NCI-H187 (cell line): ENCODE data around the gene PALLD.

Experiments
- DNase-seq, 2 experiments: peaks; one replicate each; lab custom pipeline; 2025; lab: John Stamatoyannopoulos, UW

Gene PALLD

DNA sequence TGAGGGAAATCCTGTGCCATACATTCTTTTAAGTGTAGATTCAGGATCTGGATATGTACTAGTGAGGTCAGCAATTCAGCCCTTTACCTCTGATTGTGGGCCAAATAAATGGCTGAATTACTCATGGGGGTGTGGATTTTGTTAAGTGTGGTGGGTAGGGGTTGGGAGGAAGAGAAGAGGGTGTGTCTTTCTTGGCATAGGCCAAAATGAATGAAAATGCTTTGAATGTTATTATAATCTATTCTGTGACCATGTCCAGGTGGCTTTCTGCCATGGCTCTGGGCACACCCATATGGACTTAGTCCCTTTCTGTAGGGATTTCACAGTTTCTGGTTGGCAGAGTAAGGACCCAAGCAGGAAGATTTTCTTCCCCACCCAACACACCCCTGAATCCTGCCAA, 268.9 kb downstream of the PALLD start:
- no peak for DNase-seq

DNA sequence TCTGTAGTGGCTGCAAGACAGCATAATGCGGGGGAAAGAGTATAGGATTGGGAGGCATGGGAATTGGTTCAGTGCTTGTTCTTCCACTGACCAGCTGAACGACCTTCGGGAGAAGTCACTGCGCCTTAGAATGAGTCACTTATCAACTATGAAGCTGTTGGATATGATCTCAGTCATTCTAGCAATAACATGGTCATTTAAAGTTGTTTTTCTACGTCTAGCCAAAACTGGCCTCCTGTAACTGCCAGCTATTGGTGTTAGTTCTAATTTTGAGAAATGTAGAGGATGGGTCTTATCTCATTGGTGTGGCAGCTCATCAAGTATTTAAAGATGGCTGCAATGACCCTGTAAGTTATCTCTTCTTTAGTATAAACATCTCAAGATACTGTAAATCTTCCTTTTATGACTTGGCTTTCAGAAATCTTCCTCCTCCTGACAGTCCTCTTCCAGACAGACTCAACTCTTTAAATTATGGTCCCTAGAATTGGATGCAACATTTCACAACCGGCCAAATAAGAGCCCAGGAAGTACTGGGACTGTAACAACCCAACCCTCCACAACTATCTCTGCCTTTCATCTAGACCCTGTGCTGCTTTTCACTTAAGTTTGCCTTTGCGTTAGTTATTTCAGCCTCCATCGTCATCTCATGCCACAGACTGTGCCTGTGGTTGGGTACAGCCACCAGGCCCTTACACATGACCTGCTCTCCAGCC, 269.9 kb downstream of the PALLD start:
- no peak for DNase-seq

DNA sequence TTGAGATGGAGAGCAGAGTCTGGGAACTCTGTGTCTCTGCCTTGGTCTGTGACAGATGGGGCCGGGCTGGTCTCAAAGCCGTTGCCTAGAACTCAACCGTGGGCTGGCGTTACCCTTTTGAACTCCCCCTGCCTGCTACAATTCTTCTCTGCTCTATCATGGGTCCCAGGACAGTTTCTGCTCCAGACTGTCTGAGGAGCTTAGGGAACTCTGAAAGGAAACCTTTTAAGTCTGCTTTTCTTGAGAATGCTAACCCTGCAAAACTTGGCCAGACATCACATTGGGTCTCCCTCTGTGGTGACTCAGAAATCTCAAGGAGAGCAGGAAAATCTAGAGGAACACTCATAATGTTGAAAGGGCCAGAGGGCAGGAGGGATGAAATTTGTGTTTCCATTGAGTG, 272.6 kb downstream of the PALLD start:
- no peak for DNase-seq

DNA sequence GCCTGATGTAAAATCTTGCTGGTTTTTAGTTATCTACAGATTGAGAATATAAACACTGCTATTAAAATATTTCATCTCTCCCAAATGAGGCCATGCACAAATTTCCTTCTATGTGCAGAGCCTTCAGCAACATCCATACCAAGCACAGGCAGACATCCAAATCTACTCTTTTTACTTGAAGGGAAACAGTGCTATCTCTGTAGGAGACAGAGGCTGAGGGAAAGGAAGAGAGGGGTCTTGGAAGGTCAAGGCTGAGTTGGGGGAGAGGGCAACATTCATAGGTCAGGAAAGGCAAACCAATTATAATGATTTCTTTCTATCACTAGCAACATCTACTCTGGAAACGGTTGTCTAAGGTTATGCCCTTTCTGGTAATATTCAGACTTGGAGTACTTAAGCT, 273.0 kb downstream of the PALLD start:
- no peak for DNase-seq

DNA sequence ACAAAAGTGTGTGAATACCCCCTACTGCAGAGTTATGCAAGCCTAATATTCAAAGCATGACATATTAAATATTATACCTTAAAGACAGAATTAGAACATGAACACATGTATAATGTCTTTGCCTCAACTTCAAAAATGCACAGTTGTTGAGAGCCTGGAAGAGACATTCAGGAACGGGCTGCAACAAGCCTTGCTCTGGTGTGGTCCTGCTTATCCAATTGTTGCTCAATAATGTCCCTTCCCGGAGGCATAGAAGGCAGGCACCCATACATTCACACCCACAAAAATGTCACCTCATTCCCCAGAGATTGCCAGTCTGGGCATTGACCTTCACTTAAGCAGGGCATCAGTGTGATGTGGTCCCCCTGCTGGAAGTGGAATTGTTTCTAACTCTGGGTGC, 274.4 kb downstream of the PALLD start:
- no peak for DNase-seq

DNA sequence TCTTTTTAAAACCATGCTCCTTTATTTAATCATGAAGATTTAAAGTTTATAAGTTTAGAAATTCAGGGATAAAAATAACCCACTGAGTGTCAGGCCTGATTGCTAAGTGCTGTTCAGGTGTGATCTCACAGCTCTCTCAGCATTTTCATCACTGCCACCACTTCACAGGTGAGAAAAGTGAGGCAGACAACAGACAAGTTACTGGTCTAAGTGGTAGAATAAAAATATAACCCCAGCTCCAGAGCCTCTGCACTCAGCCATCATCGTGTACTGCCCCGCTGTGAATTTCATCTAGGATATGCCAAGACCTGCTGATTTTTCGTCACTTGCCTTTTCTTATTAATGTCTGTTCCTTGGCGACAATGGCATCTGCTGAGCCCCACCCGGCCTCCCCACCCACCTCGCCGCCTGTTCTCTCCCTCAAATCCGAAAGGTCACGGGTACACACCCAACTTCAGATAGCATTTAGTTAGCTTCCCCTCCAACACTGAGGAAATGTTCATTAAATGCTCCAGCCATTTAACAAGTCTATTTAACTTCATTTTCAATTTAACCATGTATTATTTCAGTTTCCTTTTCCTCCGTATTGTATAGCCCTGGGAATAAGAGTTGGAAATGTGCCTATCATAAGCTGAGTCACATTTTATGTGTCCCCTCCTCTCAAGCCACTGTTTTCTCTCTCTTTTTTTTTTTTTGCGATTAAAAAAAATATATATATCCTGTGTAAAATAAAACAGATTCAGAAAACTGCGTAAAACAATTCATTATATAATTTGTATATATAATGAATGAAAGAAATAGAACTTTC, 276.7 kb downstream of the PALLD start:
- no peak for DNase-seq

DNA sequence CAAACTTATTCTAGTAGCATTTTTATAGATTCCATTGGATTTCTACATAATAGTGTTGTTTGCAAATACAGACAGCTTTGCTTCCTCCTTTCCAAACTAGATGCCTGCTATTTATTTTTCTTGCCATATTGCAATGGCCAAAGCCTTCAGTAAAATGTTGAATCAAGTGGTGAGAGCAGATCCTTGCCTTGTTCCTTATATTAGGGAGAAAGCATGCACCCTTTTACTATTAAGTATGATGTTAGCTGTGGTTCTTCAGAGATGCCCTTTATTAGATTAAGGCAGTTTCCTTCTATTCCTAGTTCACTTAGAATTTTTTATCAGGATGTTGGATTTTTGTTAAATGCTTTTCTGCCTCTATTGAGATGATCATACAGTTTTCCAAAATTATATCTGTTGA, 279.5 kb downstream of the PALLD start:
- no peak for DNase-seq

DNA sequence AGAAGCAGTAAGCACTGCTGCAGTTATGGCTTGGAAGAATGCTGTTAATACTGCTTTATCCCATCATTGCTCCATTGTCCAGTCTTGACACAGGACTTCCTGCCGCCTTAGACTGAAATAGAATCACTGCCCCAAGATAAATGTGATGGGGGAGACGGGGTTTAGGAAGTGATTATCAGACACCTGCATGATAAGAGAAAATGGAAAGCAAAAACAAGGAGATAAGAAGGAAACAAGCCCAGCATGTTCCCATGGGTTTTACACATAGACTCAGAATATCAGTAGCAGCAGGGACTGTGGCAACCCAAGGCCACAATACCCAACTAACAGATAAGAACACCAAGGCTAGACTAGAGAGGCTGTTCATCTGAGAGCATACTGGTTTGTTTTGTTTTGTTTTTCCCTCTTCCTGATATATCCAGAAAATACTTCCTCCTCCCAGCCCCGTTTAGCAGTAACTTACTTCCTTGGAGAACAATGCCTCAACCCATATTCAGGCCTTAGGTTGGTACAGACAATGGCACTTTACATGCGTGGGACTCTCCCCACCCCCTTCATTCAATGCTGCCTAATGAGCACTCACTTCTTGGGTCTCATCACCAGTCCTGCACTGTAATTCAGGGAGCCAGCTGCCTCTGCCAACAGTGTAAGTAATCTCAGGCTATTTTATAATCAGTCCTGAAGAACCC, 280.6 kb downstream of the PALLD start:
- DNase-seq = no peak

DNA sequence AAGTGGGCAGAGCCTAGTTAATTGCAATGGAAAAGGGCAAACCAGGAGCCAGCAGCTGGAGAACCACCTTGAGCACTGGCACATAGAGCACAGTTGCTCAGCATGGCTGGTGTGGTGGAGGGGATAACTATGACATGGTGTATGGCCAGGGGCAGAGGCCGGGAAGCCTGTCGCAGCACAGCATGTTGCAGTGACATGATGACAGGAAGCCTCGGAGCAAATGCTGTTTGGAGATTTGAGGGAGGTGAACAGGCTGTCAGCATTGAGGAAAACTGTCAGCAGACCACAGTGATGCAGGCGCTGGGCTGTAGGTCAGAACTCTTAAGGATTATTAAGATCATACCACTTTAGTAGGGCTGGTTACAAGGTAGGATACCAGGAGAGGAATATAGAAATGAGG, 284.5 kb downstream of the PALLD start:
- no peak for DNase-seq

DNA sequence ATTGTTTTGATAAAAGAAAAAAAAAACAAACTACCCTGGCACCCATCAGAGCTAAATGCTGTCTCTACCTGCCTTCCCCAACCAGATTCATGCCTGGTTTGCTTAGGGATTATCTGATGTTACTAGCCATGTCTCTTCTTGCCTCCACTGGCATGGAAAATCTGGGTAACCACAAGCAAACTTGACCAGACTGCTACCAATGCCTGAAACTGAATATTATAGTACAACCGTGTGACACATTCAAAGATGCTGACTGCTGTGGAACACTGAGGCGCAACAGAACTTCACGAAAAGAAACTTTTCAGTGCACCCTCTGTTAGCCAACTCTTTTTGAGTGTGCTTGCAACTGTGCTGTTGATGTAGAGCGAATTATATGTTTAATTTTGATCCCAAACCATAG, 285.1 kb downstream of the PALLD start:
- no peak for DNase-seq

DNA sequence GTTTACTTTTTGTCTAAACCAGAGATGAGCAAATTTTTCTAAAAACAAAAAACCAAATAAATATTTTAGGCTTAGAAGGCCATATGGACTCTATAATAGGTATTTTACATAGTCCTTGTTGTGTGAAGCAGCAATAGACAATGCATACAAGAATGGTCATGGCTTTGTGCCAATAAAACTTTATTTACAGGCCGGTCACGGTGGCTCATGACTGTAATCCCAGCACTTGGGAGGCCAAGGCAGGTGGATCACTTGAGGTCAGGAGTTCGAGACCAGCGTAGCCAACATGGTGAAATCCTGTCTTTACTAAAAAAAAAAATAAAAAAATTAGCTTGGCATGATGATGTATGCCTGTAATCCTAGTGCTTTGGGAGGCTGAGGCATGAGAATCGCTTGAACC, 285.6 kb downstream of the PALLD start:
- DNase-seq = no peak

DNA sequence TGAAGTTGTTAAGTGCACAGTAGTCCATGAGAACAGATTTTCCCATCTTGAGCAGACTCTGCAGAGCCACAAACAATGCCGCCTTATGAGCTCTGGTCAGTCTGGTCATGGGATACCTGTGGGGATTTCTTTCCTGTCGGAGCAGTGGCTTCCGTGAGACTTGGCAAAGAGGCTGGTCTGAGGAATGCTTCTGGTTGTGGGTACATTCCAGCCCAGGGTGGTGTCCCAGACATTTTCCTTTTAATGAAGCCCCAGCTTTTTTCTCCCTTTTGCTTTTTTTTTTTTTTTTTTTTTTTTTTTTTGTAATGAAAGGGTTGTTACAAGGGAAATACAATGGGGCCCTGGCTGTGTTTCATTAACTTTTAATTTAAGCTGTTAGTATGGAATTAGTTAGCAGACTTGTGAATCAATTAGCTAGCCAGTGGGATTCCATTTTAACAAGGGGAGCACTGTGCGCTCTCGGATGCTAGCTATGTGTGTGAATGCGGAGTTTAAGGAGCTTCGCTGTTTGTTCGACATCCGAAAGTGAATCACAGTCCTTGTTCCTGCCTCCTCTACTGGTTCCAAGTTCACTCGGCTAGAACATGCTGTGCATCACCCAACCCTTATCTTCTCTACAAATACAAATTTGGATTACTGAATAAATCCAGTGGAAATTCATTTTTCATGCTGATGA, 288.1 kb downstream of the PALLD start:
- DNase-seq = no peak

DNA sequence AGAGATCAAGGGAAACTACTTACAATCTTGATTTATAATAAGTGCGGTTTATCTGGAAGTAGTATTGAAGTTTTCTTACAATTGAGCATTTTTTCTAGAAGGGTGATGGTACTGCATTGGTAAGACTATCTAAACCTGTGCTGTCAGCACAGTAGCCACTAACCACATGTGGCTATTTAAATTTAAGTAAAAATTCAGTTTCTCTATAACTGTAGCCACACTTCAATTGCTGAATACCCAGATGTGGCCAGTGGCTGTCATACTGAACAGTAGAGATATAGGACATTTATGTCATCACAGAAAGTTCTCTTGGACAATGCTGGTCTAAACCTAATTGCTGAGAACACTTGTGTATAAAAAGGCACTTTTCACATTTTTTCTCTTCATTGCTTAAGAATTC, 290.5 kb downstream of the PALLD start:
- DNase-seq = no peak

DNA sequence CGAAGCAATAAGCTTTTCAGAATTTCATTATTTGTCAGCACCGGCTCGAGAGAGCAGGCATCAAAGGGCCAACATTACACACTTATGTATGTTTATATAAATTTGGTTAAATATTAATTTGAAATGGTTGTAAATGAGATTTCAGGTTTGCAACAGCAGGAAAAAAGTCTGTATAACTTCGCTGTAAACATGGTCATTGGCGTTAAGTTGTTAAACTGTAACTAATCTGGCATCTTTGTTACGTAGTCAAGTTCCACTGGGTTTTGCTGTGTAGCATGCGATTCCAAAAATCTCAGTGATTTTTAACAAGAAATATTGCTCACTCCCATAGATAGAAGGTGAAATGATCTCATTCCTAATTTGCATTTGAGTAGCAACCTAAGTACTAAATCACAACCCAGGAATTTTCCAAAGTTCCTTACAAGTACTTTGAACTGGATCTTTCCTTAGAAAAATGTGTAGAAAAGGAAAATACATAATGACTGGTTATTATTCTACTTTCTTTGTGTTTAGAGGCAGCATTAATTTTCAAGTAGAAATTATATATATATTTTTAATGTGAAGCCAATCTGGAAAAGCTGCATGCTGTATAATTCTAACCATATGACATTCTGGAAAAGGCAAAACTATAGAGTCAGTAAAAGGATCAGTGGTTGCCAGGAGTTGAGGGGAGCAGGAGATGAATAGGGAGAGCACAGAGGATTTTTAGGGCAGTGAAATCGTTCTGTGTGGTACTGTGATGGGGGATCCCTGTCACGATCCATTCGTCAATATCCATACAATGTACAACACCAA, 291.1 kb downstream of the PALLD start:
- no peak for DNase-seq

DNA sequence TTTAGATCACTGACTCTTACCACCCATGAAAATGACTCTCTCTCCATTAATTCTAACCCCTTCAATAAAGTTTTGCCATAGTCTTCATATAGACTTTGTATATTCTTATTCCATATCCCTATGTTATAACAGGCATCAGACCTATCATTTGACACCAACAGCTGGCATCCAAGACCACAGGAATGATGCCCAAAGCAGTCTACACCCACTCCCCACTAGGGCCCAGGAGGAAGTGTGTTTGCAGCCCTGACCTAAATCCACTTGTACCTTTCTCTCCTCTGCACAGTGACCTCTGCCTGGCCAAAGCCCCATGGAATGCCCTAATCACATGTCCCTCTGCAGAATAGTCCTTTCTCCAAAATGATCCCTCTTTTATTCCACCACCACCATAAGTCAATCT, 294.0 kb downstream of the PALLD start:
- DNase-seq = no peak

DNA sequence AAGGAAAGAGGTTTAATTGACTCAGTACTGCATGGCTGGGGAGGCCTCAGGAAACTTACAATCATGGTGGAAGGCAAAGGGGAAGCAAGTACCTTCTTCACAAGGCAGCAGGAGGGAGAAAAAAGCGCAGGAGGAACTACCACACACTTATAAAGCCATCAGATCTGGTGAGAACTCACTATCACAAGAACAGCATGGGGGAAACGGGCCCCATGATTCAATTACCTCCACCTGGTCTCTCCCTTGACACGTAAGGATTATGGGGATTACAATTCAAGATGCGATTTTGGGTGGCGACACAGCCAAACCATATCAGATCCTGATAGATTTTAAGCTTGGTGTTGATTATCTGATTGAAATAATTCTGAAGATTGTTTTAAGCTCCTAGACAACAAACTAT, 294.5 kb downstream of the PALLD start:
- DNase-seq = no peak

DNA sequence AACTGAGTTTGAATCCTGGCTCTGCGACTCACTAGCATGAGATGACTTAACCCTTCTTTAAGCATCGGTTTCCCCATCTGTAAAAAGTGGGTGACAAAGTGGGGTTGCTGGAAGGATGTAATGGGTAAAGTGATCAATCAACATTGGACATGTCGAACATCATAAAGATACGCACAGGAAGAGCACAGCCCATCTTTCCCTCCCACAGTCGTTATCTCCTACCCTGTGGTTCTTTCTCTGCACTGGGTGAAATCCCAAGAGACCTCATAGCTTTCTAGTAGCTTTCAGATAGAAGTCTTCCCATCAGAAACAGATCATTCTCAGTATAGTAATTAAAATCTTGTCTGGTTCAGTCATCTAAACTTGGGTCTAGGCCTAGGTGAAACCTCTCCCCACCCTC, 296.7 kb downstream of the PALLD start:
- no peak for DNase-seq

DNA sequence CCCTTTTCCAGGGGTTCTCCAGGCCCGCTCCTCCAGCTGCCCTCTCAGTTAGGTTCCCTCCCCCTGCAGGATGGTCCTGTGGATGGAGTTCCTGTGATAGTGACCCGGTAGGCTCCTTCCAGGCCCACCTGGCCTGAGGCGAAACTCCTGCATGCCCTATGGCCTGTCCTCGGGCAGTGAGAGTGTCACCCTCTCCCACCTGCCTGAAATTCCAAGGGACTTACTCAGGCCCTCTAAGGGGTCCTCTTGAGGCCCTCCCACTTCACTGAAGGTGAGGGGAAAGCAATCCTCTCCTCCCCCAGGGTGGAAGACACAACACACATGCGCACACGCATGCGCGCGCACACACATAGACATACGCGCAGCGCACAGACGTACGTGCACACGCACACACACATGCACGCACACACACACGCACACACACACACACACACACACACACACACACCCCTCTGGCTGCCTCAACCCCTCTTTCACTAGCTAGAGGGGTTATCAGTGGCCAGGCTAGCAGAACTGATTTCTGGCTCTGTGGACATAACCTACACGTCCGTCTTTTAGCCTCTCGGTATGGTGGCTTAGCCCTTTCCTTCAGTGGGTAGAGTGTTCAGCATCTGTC, 297.3 kb downstream of the PALLD start:
- DNase-seq = no peak

DNA sequence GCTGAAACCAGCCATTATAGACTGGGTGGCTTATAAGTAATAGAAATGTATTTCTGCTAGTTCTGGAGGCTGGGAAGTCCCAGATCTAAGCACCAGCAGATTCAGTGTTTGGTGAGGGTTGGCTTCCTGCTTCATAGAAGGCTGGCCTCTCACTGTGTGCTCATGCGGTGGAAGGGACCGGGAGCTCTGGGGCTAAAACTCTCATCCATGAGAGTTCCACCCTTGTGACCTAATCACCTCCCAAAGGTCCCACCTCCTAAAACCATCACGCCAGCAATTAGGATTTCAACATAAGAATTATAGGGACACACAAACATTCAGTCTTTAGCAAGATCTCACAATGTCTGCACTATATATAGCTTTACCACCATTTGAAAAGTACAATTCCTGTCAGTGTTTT, 298.0 kb downstream of the PALLD start:
- no peak for DNase-seq

DNA sequence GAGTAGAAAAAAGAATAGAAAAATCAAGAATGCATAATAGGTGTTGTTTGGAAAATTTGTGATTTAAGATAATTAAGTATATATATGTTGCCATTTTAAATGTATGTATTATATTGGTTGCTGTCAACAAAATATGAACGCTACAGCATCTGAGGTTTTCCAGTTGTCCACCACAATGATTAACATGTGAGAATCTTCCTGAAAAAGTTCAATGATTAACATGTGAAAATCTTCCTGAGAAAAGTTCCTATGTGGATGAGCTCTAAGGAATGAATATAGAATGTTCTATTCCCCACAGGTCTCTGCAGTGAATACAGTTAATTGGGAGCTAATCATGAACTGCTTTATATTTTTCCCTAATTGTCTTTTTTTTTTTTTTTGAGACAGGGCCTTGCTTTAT, 298.5 kb downstream of the PALLD start:
- no peak for DNase-seq

DNA sequence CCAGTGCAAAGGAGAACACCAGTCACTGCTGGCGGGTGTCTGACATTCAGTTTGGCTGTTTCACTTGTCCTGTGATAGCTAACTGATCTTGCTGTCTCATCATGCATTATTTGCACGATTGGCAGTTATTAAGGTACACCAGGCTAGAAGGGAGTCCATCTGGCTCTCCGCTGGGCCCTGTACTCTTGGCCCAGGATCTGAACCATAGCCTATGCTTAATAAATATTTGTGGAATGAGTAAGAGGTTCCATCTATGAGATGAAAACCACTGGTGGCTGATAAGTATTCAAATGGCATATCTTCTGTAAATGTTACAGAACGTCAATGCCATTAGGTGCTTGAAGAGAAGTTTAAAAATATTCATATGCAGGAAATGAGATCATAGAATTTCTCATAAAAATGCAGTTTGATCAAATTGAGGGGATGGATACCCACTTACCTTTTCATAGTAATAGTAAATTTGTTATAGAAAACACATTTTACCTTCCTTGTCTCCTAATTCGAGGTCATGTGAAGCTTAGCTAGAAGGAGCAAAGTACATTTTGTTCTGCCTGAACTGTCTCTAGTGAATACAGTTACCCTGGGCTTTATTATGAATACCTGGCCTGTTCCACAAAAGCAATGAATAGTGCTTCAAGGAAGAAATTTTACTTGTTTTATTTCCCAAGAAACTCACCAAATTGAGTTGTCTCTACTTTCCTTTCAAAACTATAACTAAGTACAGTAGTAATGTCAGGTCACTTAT, 299.7 kb downstream of the PALLD start:
- DNase-seq = no peak
